ENCODE measurements around the gene SLC23A2.

GRCh38 chr20:4926531-4927156 is 74.7 kb downstream of the SLC23A2 start:
- TF ChIP-seq EZH2 (IDR thresholded peaks at IDR 0.05) (no peak), FOXP2 (optimal IDR thresholded peaks at IDR 0.05; ENCODE audit: control extremely low read depth, extremely low read length, insufficient read depth) (no peak), POLR2AphosphoS5 (IDR thresholded peaks at IDR 0.05; ENCODE audit: borderline replicate concordance, low read depth, low read length) (no peak)

Measured in SK-N-MC (cell line).